Stimulated activated CD4-positive, alpha-beta T cell treated with anti-CD3 and anti-CD28 coated beads, TNF-alpha, amount 100 ng/mL, for 48 hours (primary cell): ENCODE results near the gene EEF1A1.

Source experiments
- DNase-seq, 3 donors: peaks; one replicate each; pipeline ENCODE4 v3.0.0-alpha.2; 2020; ENCODE audit warnings: low read depth in 3 of 3

The EEF1A1 gene

DNA sequence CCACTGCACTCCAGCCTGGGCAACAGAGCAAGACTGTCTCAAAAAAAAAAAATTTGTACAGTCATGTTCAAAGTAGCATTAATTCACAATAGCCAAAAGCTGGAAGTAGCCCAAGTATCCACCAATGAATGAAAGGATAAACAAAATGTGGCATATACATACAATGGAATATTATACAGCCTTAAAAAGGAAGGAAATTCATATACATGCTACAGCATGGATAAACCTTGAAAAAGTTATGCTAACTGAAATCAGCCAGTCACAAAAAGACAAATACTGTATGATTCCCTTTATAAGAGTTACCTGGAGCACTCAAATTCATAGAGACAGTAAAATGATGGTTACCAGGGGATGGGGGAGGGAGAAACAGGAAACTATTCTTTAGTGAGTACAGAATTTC lies 15.7 kb downstream of the EEF1A1 start:
- no peak for DNase-seq

DNA sequence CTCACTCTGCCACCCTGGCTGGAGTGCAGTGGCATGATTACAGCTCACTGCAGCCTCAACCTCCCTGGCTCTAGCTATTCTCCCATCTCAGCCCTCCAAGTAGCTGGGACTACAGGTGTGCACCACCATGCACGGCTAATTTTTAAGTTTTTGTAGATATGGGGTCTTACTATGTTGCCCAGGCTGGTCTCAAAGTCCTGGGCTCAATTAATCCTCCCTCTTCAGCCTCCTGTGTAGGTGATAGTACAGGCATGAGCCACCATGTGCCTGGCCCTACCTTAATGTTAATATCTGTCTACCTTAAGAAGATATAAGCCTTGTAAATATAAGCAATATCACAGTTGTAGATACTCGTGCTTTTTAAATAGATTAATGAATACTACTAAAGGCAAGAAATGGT lies 16.7 kb downstream of the EEF1A1 start:
- DNase-seq = no peak

DNA sequence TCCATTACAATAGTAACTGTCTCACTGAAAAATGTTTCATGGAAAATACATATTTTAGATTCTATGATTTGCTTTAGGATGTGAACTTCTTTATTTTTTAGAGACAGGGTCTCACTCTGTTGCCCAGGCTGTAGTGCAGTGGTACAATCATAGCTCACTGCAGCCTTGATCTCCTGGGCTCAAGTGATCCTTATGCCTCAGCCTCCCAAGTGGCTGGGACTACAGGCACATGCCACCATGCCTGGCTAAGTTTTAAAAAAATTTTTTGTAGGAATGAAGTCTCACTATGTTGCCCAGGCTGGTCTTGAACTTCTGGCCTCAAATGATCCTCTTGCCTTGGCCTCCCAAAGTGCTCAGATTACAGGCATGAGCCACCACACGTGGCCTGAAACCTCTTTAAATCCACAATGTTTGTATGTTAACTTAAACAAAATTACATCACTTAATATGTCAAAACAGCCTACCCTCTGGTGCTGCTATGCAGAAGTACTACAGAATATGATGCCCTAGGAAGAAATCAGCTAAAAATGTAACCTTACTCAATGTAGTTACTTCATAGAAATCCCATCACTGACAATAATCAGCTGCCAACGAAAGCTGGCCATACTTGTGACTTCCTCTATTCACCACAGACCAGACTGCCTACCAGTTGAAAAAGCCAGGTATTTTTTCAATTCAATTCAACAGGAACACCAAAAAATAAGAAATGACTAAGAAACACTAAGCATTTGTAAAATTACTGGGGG lies 17.6 kb downstream of the EEF1A1 start:
- no peak for DNase-seq

DNA sequence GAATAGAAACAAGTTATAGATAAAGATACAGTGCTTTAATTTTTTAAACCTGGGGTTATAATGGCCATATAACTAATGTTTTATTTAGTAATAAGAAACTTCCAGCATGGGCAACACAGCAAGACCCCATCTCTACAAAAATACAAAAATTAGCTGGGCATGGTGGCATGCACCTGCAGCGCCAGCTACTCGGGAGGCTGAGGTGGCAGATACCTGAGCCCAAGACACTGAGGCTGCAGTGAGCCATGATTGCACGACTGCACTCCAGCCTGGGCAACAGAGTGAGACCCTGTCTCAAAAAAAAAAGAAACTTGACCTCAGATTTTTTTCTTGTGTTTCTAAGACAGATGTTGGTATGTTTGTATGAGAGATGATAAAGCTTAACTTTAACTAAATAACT lies 22.9 kb downstream of the EEF1A1 start:
- DNase-seq = no peak

DNA sequence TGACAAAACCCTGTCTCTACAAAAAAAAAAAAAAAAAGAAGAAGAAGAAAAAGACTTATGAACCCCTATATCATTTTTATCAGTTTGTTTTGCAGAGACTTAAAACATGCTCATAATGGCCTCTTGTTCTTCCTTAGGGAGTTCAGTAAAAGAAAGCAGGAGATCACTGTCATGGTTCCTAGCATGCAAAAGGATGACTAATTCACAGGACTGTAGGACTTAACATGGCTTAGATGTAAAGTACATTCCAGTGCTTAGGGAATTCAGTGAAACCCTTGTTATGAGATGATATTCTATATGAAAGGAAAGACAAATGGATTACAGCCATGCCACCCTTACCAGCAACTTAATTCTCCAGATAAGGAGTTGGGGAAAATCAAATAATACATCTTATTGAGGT lies 29.5 kb downstream of the EEF1A1 start:
- DNase-seq = no peak

DNA sequence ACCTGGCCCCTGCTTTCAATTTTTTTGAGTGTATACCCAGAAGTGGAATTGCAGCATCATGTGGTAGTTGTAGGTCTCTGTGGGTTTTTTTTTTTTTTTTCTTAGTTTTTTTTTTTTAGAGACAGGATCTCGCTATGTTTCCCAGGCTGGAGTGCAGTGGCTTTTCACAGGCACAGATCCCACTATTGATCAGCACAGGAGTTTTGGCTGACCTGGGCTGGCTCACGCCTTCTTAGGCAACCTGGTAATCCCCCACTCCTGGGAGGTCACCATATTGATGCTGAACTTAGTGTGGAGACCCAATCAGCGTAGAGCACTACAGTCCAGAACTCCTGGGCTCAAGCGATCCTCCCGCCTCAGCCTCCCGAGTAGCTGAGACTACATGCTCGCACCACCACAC lies 33.4 kb downstream of the EEF1A1 start:
- no peak for DNase-seq

DNA sequence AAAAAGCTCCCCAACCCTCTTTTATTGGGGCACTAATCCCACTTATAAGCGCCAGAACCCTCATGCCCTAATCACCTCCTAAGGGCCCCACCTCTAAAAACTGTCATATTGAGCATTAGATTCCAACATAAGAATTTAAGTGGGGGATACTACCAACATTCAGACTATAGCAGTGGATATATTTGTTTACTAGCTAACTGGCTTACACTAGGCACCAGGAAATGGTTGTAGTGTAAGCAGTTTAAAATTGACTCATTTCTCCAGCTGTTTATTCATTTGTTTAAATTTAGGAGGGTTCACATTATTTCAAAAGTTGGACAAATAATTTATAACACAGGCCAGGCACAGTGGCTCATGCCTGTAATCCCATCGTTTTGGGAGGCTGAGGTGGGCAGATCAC lies 36.4 kb downstream of the EEF1A1 start:
- DNase-seq = no peak

DNA sequence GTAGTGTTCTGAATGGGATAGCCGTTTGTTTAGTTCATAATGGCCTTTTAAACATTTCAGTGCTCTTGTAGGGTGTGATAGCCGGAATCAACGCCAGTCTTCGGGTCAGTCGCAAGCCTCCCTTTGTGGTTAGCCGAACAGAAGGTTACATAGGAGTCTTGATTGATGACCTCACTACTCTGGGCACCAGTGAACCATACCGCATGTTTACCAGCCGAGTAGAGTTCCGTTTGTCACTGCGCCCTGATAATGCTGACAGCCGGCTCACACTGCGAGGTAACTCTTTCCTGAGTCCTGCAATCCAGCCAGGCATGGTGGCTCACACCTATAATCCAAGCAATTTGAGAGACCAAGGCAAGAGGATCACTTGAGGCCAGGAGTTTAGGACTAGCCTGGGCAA lies 38.9 kb downstream of the EEF1A1 start:
- no peak for DNase-seq

DNA sequence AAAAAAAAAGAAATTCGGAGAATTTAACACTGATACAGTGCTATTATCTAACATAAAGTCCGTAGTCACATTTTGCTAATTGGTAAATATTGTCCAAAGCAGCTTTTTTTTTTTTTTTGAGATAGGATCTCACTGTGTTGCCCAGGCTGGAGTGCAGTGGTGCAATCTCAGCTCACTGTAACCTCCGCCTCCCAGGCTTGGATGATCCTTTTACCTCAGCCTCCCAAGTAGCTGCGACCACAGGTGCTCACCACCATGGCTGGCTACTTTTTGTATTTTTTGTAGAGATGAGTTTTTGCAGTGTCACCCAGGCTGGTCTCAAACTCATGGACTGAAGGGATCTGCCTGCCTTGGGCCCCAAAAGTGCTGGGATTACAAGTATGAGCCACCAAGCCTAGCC lies 43.4 kb downstream of the EEF1A1 start:
- DNase-seq = no peak

DNA sequence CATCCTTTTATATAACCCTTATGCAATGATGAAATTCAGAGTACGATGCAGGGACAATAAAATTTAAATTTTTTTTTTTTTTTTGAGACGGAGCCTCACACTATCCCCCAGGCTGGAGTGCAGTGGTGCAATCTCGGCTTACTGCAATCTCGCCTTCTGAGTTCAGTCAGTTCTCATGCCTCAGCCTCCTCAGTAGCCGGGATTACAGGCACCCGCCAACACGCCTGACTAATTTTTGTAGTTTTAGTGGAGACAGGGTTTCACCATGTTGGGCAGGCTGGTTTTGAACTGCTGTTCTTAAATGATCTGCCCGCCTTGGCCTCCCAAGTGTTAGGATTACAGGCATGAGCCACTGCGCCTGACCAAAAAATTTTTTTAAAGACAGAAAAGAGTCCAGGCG lies 44.1 kb downstream of the EEF1A1 start:
- DNase-seq = no peak

DNA sequence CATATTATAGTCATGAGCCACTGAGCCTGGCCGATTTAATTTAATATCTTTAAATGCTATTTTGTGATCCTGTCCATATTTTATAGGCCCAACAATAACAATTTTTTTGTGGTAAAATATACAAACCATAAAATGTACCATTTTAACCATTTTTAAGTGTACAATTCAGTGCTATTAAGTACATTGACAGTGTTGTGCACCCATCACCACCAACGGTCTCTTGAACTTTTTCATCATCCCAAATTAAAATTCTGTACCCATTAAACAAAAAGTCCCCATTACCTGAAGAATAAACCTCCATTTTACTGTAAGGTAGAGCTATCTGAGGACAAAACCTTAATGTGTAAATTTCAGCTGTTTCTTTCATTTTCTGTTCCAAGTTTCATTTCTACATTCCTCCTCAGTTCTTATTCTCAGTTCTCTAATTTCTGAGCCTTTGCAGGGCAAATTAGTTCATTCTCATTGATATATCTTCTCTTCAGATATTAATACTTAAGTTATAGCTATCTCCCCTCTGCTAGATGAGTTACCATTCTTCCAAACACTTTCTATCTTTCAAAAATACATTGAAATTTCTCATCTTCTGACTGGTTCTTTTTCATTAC lies 49.0 kb downstream of the EEF1A1 start:
- DNase-seq = no peak
